ENCODE data around the gene OR2T5.
"Not testable (repeated sequence)": the region's sequence is repeated elsewhere in the genome, so short reads cannot be mapped to it uniquely, and the experiment has no call there.

The OR2T5 gene, protein sequence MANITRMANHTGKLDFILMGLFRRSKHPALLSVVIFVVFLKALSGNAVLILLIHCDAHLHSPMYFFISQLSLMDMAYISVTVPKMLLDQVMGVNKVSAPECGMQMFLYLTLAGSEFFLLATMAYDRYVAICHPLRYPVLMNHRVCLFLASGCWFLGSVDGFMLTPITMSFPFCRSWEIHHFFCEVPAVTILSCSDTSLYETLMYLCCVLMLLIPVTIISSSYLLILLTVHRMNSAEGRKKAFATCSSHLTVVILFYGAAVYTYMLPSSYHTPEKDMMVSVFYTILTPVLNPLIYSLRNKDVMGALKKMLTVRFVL

DNA sequence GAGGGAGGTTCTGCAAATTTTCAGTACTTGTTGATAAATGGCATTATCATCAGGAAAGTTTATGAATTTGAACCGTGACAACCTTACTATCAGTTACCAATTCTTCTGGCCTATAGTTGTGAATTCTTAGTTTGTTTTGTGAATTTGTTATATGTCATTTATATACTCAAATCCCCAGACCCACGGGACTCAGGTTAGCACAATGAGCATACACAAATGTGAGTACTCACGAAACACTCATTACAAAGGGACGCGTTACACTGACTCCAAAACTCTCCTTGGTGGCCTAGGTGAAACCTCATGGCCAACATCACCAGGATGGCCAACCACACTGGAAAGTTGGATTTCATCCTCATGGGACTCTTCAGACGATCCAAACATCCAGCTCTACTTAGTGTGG lies at the start of gene OR2T5:
TSS of gene OR2T5 (plus strand) at position 301 of the 400 bp plus-strand sequence. CDS start at position 301, 0 bp downstream.
- not testable (repeated sequence) for DNase-seq (ENCODE audit: low read depth)

DNA sequence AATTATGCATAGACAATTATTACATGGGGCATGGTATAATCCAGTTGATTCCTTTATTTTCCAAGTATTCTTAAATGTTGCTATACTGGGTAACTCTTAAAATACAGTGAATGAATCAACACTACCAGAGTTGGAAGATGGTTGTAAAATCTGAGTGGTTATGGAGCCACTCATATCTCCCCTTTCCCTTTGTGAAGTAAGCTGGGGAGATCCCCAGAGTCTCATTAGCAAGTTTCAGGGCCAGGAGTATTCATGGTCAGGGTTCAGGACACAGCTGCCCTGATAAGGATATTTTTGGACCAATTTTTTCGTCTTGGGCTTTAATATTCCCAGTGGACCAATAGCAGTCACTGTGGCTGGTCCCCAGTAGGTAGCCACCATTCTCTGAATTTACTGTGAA lies 49.7 kb upstream of the OR2T5 start:
- DNase-seq (ENCODE audit: low read depth), result not testable (repeated sequence)

DNA sequence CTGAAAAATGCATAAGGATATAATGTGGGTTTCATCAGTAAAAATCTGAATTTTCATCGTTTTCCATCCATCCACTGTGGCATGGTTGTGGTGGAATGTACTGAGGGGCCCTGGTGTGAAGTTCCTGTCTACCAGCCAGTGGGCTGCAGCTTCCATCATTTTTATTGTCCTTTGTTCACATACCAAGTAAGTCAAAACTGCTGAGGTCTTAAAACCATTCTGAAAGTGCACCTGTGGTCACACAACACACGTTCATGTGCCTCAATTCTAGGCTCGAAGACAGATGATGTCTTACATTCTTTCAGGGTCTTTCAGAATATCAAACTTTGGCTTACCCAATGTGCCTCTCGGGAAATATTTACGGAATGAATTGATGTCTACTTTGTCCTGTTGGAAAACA lies 49.1 kb upstream of the OR2T5 start:
- DNase-seq (ENCODE audit: low read depth), result not testable (repeated sequence)

DNA sequence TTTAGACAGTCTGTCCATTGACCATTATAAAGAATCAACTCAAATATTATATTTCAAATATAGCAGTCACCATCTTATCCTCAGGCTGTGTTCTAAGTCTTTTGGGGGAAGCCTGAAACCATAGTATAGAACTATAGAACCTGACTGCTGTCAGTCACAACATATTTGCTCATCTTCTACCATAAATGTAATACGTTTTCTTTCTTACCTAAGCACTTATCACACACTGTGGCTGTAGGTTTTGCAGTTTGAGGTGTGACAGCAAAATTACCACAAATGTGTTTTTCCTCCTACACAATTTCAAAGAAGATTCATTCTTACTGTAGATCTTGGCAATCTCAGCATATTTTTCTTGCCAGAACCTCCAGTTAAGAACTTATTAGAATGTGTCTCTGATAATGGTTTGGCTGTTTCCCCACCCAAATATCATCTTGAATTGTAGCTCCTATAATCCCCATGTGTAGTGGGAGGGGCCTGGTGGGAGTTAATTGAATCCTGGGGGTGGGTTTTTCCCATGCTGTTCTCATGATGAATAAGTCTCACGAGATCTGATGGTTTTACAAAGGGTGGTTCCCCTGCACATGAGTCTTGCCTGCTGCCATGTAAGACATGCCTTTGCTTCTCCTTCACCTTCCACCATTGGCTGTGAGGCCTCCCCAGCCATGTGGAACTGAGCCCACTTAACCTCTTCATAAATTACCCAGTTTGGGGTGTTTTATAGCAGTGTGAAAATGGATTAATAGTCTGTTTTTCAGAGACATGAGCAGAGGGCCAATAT lies 45.7 kb upstream of the OR2T5 start:
- not testable (repeated sequence) for DNase-seq (ENCODE audit: low read depth)

DNA sequence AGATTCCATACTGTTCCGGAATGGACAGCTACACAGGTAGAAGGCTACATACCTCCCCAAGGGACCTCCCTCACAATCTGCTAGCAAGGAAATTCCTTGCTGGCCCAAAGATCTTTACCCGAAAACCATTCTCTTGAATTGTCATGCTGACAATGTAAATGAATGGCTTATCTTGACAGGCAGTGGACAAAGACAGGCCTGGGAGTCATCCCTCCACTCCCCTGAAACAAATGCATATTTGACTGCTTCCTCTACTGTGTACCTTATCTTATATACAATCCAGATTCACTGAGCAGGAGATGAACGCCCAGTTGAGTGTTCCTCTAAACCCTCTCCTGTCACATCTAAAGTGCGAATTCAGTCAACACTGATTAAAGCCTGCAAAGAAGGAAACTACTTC lies 43.8 kb upstream of the OR2T5 start:
- not testable (repeated sequence) for DNase-seq (ENCODE audit: low read depth)

DNA sequence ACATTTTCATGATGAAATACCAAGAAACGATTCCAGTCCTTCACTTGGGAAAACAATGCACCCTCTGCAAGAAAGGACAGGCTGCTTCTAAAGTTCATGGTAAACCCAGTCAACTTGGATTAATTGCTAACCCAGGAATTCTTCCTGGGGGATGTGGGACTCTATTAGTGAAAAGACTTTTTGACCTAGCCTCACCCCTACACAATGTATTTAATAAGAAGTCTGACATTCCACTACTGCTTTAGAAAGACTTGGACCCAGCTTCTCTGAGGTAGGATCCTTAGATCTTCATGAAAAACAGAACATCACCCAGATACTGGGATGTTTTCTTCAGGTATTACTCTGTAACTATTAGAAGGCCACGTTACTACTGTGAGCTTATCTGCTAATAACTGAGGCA lies 43.0 kb upstream of the OR2T5 start, which contains the start of gene OR2T2:
TSS of gene OR2T2 (plus strand) at position 239 of the 400 bp plus-strand sequence. CDS start 7,161 bp downstream, outside the sequence.
- not testable (repeated sequence) for DNase-seq (ENCODE audit: low read depth)

DNA sequence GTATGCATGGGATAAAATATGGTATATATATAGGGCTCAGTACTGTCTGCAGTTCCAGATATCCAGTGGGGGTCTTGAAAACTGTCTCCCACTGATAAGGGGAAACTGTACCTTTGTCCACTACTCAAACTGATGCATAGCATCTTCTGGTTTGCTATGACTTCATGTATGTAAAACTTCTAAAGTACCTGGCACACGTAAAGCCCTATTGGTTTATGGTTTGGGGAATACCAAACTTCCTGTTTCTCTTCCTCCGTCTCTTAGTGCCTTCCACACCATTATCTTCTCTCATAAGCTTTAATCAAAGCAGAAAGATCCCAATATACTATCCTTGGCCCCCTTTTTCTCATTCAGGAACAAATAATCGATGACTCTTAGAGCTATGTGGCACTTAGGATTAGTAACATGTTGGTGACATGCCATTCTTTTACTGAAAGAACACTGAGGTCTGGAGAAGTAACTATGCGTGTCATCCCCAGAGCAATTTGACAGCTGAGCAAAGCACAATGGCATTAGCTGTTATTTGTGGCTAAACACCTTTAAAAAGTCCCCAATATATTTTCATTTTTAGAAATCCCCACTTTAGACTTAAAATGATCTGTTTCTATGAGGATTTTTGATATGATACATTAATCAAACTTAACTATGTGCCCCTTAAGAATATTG lies 39.8 kb upstream of the OR2T5 start:
- DNase-seq (ENCODE audit: low read depth), result not testable (repeated sequence)

DNA sequence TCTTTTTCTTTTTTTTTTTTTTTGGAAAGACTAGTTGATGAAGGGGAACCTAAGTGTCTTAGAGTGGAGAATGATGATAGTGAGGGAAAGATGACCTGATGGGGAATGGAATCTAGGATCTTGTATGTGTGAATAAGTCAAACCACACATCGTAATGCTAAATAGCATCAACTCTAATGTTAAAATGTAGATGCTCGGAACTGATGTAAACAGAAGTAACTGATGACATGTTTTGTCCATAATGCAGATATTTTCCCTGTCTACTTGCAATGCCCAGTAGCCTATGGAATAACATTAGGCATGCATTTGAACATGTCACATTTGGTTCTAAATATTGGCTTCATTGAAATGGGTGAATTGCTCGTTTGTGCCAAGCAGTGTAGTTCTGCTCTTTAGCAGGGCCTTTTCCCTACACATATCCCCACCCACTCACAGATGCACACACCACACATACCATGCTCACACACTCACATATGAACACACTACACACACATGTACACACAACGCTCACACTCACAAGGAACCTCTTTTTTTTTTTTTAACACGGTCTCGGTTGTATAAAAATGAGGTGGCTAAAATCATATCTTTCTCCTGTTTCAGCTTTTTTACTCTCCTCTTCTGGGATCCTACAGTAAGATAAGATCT lies 38.4 kb upstream of the OR2T5 start:
- DNase-seq (ENCODE audit: low read depth), result not testable (repeated sequence)

DNA sequence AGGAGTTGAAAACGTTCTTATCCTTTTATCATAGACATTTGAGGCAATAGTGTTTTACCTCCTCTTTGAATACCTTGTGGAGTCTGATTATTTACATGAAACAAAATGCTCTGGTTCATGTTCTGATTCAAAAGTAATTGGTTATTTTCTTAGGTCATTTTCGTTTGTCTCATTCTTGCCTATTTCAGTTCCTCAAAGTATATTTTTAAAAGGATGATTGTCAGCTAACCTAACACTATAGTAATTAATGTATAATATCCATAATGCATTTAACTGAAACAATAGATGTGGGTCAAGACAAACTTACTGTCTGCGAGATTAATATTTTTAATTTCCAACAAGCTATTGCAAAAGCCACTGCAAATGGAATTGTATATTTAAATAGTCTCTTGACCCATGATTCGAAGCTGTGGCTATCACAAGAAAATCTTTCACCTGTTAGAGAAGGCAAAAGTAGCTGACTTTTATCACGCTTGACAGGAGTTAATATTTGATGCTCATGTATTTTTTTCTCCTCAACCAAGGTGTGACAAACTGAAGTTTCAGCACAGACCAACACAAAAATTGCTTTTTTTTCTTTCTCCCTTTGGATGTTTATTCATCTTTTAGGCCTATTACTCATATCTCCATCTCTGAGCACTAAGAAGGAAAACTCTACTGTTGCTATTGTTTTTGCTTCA lies 37.8 kb upstream of the OR2T5 start:
- DNase-seq (ENCODE audit: low read depth), result not testable (repeated sequence)

DNA sequence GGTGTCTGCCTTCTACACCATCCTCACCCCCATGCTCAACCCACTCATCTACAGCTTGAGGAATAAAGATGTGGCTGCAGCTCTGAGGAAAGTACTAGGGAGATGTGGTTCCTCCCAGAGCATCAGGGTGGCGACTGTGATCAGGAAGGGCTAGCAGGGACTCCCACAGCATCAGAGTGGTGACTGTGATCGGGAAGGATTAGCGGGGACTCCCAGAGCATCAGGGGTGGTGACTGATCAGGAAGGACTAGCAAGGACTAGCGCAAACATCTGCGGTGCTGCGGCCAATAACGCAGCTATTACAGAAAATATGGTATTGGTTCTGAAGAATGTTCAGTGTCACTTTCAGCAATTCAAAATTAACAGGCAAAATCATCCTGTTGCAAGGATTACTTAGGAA lies 34.8 kb upstream of the OR2T5 start:
- DNase-seq (ENCODE audit: low read depth), result not testable (repeated sequence)

DNA sequence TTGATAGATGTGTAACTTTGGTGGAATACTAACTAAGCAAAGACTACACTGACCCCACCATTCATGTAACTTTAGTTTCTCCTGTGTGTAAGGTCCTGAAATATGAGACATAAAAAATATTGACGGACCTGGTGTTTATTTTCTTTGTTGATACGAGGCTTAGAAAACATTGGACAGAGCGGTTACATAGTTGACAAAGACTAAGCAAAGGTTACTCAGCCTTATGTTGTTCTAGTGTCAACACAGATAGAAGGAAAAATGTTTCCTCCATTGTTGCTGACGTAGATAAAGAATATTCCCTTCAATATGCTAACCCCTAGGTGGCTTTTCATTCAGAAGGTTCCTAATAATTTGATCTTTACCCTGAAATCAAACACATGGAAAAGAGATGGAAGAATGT lies 33.3 kb upstream of the OR2T5 start:
- not testable (repeated sequence) for DNase-seq (ENCODE audit: low read depth)

DNA sequence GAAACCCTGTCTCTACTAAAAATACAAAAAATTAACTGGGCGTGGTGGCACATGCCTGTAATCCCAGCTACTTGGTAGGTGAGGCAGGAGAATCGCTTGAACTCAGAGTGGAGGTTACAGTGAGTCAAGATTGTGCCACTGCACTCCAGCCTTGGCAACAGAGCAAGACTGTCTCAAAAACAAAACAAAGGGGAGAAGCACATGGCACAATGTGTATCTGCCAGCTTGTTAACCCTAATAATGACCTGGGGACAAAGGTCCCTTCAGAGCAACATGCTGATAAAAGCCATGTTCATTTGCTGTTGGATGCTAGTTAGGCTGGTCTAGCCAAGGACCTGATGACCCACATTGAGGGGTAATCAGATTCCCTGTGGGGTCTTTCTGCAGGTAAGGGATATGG lies 31.8 kb upstream of the OR2T5 start:
- DNase-seq (ENCODE audit: low read depth), result not testable (repeated sequence)

DNA sequence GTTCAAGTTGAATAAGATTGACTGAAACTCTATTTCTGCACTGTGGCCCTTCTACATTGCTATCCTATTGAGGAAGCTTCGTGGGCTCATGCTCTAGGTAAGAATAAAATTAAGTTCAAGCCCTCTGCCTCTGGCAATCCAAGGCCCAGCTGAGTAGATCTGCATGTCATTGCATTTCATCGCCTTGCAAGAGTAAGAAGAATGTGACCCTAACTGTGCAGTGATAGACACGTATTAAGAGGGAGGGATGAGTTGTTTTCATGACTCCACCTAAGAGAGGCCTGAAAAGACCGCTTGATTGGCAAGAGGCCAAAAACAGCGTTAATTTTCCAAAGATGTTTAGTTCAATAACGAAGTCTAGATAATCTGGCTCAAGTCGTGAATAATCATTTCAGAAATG lies 29.3 kb upstream of the OR2T5 start:
- not testable (repeated sequence) for DNase-seq (ENCODE audit: low read depth)

DNA sequence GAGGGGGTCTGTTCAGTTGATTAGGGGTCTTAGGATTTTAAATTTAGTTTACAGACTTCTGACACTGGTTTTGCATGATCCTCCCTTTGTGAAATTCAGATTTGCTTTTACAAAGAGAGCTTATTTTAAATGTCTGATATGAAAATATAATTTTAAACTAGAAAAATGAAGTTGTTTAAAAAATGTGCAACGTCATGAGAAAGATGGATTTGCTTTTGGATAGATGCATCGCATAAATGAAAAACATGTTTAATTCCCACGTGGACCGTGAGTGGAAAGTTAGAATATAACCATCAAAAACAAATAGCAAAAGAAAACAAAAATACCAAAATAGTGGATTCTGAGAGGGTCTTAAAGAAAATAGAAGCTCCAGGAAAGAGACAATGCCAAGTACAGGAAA lies 17.2 kb upstream of the OR2T5 start:
- DNase-seq (ENCODE audit: low read depth), result no peak

DNA sequence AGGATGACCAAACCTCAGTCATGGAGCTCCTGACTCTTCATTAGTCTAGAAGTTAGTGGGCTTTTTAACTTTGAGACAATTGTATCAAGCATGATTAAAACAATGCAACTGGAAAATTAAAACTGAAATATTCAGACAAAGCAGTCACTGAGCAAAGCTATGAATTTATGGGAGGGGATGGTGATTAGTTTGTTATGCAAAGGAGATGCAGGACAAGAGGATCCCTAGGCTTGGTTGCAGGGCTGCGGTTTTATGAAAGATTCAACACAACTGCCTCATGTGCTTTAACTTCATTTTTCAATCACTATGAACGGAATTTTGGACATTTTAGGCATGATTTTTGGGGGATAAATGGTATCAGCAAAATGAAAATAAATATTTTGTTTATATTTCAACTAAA lies 16.3 kb upstream of the OR2T5 start:
- DNase-seq (ENCODE audit: low read depth), result not testable (repeated sequence)

DNA sequence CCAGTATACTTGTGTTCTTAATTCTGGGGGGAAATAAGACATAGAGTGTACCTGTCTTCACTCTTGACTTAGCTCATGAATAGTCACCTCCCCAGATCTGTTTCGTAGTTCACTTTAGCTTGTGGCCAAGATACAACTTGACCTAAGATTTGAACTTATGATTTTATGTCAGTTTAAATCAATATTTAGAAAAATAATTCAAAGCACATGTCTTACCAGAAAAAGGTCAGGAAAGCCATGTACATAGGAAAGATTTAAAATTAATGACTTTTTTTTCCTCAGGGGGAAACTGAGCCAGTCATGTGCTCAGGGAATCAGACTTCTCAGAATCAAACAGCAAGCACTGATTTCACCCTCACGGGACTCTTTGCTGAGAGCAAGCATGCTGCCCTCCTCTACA lies 15.3 kb upstream of the OR2T5 start, which contains the start of gene OR2T3:
TSS of gene OR2T3 (plus strand) at position 301 of the 400 bp plus-strand sequence. CDS start at position 301, 0 bp downstream.
- not testable (repeated sequence) for DNase-seq (ENCODE audit: low read depth)

DNA sequence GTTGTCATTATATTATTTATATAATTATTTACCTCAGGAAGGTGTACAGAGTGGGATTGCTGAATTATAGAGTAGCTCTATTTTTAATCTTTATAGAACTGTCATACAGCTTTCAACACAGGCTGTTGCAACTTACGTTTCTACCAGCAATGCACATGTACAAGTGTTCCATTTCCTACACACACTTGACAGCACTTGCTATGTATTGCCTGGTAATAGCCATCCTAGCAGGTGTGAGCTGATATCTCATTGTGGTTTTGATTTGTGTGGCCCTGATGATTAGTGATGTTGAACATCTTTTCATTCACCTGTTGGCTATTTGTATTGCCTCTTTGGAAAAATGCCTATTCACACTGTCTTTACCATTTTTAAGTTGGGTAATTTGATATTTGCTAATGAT lies 12.7 kb upstream of the OR2T5 start:
- not testable (repeated sequence) for DNase-seq (ENCODE audit: low read depth)

DNA sequence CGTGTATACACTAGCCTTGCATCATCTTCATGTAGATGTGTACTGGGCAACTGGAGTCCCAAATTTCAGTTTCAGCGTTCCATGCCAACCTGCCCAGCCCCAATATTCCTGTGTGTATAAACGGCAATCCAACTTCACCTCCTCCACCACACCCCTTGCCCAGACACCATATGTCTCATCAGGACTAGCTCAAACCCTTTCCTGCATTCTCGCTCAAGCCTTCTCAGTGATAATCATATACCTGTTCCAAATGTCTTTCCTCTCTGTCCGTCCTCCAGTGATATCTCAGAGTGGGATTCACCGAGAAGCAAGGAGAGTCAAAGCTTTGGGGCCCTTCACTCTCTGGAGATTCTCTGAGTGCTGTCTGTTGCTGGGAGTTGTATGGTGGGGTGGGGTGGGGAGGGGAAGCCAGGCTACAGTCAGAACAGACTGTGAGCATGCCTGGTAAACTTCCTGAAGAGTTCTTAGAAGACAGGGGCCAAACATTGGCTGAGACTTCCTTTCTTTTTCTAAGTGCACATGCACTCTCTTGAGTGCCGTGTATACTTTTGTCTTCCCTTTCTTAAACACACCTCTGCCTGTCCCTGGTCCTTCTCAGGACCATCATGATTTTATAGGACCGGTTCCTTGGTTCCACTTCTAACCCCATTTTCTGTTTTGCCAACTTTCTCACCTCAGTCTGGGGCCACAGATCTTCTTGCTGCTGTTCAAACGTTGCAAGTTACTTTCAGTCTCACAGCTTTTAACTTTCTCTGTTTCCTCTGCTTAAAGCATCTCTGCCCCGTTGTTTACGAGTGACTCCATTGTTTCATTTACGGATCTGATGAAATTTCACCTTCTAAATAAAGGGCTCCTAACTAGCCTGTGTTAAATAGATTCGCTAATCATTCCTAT lies 6.5 kb upstream of the OR2T5 start:
- DNase-seq (ENCODE audit: low read depth), result not testable (repeated sequence)

DNA sequence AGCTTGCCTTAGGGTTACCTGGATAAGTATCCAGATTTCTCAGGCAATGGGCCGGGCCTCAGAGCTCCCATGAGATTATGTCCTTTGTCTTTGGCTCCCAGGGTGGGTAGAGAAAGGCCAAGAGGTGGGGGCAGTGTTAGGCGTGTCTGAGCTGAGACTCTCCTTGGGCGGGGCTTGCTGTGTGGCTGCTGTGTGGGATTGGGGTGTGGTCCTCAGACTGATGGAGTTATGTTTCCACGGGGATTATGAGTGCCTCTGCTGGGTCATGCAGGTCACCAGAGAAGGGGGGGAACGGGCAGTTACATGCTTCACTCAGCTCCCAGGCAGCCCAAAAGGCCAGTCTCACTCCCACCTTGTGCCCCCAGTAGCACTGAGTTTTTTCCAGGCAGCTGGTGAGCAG lies 8.3 kb downstream of the OR2T5 start:
- not testable (repeated sequence) for DNase-seq (ENCODE audit: low read depth)

Measured in non-pigmented ciliary epithelial cell (primary cell).